ENCODE data around the gene HOXD4.

DNA sequence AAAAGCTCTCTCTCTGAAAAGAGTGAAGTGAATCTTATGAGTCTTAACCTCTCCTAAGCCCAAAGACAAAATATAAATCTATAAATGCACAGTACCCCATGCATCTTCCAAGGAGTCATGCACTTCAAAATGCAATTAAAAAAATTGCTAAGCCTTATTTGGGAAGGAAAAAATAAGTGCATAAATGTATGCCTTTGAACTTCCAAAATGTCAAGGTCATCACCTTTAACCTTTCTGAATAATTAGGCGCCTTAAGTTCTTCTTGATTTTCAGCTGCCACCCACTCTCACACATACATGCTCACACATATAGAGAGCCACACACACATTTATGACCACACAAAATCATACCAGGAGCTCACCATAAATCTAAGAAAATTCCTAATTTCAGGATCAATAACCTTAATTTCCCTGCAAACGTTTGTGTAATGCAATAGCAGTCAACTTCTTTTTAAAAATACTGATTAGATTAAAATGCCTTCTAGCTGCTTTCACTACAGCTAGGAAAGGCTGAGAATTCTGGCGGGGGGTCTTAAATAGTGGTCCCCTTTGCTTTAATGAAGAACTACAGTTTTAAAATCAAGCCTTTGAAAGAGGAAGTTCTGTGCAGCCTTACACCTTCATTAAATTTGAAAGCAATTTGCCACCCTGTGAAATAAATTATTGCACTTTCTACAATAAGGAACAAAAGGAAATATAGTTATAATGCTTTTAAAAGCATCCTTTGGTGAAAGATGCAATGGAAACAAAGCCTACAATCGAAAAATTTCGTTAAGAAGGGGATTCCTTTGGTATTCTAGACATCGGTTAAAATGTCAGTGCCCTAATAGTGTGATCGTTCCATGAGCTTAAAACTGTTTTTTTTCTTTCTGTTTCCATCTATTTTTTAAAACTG is 40.7 kb upstream of the HOXD4 start:
- no peak for TF ChIP-seq CTCF (IDR thresholded peaks at IDR 0.05)
- TF ChIP-seq POLR2AphosphoS5 (IDR thresholded peaks at IDR 0.05) = no peak

All from gastroesophageal sphincter (tissue), 3 donors.